Colonic mucosa (tissue), 4 donors: ENCODE results near the gene RHBDD1. TPM values are rescaled to one million over a fixed set of nuclear protein-coding genes. Genes with fewer than 3 reads are reported as not detected.

Experiments
- DNase-seq: peaks from one replicate; pipeline ENCODE4 v3.0.0-alpha.2; 2020
- H3K27ac ChIP-seq: fragments of 200-600 bp; one replicate; pipeline ENCODE4 v1.8.0; 2021
- H3K27me3 ChIP-seq: fragments of 200-600 bp; one replicate; pipeline ENCODE4 v1.8.0; 2021
- H3K36me3 ChIP-seq: fragments of 200-600 bp; one replicate; pipeline ENCODE4 v1.8.0; 2021
- H3K4me1 ChIP-seq: fragments of 200-600 bp; one replicate; pipeline ENCODE4 v1.8.0; 2021; ENCODE audit warnings: mild to moderate bottlenecking
- H3K4me3 ChIP-seq: fragments of 200-600 bp; one replicate; pipeline ENCODE4 v1.8.0; 2021
- H3K9ac ChIP-seq, 2 donors: one replicate each; pipeline ENCODE4 v1.7.0; 2013; ENCODE audit warnings: control low read depth in 2 of 2, low read depth in 2 of 2, low read length in 2 of 2
- H3K9me3 ChIP-seq: fragments of 200-600 bp; one replicate; pipeline ENCODE4 v1.8.0; 2021
- CTCF ChIP-seq: fragments of 200-600 bp; IDR thresholded peaks from one replicate; pipeline ENCODE4 v1.8.0; 2022; ENCODE audit warnings: antibody characterized with exemption, mild to moderate bottlenecking
- intact Hi-C: fragments of 100-400 bp; cut with DNase I; formaldehyde crosslinking; loops from one replicate; pipeline ENCODE4 v1.14.1; 2022
- total RNA-seq, 2 donors: library from RNA; stranded (reverse); fragmentation: NEBNext Ultra II Directional in 1 of 2; extraction: Animal tissue kit (Norgen Biotek cat#: 25700) in 1 of 2; gene quantifications; one replicate each; pipeline ENCODE4 v1.2.1, GENCODE V29; 2021
- donor health status: healthy.
- donor health status: DM: no; HTN: no; CAD: no.
- donor health status: DM: no; HTN: no; CAD: no.

Gene RHBDD1
- total RNA-seq, 2 donors from 2014 or later = 29.9 to 31.7 TPM

- intact Hi-C loops = no loop called here
- DNase-seq = no peak
- no peak overlapping the region for H3K27ac ChIP-seq
- TF ChIP-seq CTCF = no peak
- no peaks in the 10 kb centered on the region for H3K27me3 ChIP-seq
- H3K4me3 ChIP-seq = no peak overlapping the region
- no peak overlapping the region for H3K9ac ChIP-seq
- no peaks in the 10 kb centered on the region for H3K36me3 ChIP-seq
- H3K4me1 ChIP-seq = no peaks in the 10 kb centered on the region
- H3K9me3 ChIP-seq = no peaks in the 10 kb centered on the region
These were observed 193.7 kb downstream of the RHBDD1 start for GRCh38 chr2:227029426-227030105.

- no peak overlapping the region for H3K27ac ChIP-seq
- H3K9ac ChIP-seq = no peak overlapping the region
- no peaks in the 10 kb centered on the region for H3K27me3 ChIP-seq
- intact Hi-C loops = no loop called here
- H3K9me3 ChIP-seq = no peaks in the 10 kb centered on the region
- no peaks in the 10 kb centered on the region for H3K36me3 ChIP-seq
- DNase-seq = no peak
- H3K4me1 ChIP-seq = no peaks in the 10 kb centered on the region
- TF ChIP-seq CTCF = no peak
- no peak overlapping the region for H3K4me3 ChIP-seq
These were observed 194.9 kb downstream of the RHBDD1 start for GRCh38 chr2:227030789-227031188.

- no peak for TF ChIP-seq CTCF
- intact Hi-C loops = no loop called here
- H3K27me3 ChIP-seq = no peaks in the 10 kb centered on the region
These were observed 195.5 kb downstream of the RHBDD1 start for GRCh38 chr2:227031379-227031778.

GRCh38 chr2:227033471-227034148 is 197.8 kb downstream of the RHBDD1 start:
- H3K27ac ChIP-seq = no peak overlapping the region
- DNase-seq = peak; percentile 70
- no peak overlapping the region for H3K4me3 ChIP-seq
- no peaks in the 10 kb centered on the region for H3K27me3 ChIP-seq
- no peaks in the 10 kb centered on the region for H3K36me3 ChIP-seq
- intact Hi-C loops = loop anchor here (2.0 kb wide), 1 partner anchor 73 kb away; no protein-coding TSS in a partner anchor
- peak; percentile 61 for TF ChIP-seq CTCF
- H3K9me3 ChIP-seq = no peaks in the 10 kb centered on the region
- no peak overlapping the region for H3K9ac ChIP-seq
- H3K4me1 ChIP-seq = no peaks in the 10 kb centered on the region

More at GRCh38 chr2:227031379-227031778, 195.5 kb downstream of the RHBDD1 start:
- H3K36me3 ChIP-seq = no peaks in the 10 kb centered on the region
- H3K4me1 ChIP-seq = no peaks in the 10 kb centered on the region
- no peak overlapping the region for H3K4me3 ChIP-seq
- H3K9ac ChIP-seq = no peak overlapping the region
- H3K27ac ChIP-seq = no peak overlapping the region
- no peaks in the 10 kb centered on the region for H3K9me3 ChIP-seq
- DNase-seq = no peak

- Histone ChIP-seq H3K9me3 (no peaks in the 10 kb centered on the region), H3K36me3 (no peaks in the 10 kb centered on the region), H3K27me3 (no peaks in the 10 kb centered on the region), H3K4me3 (no peak overlapping the region), H3K27ac (no peak overlapping the region), H3K9ac (no peak overlapping the region), H3K4me1 (no peaks in the 10 kb centered on the region)
- intact Hi-C loops = no loop called here
- DNase-seq = no peak
- no peak for TF ChIP-seq CTCF
These were observed 200.0 kb downstream of the RHBDD1 start for GRCh38 chr2:227035711-227036367.
